BLaER1 (cell line): ENCODE data around the gene TENT5D.

Source experiments
- H3K27ac ChIP-seq: shearing (Covaris generic); formaldehyde crosslinking; 2 replicates; pipeline ENCODE4 v1.8.1; 2022
- H3K27me3 ChIP-seq: shearing (Covaris generic); formaldehyde crosslinking; 2 replicates; pipeline ENCODE4 v1.8.1; 2022
- H3K36me3 ChIP-seq: shearing (Covaris generic); formaldehyde crosslinking; 2 replicates; pipeline ENCODE4 v1.8.1; 2022
- H3K4me1 ChIP-seq: shearing (Covaris generic); formaldehyde crosslinking; 2 replicates; pipeline ENCODE4 v1.8.1; 2022
- H3K4me2 ChIP-seq: shearing (Covaris generic); formaldehyde crosslinking; 2 replicates; pipeline ENCODE4 v1.8.1; 2022
- H3K4me3 ChIP-seq: shearing (Covaris generic); formaldehyde crosslinking; 2 replicates; pipeline ENCODE4 v1.8.1; 2022
- H3K9ac ChIP-seq: shearing (Covaris generic); formaldehyde crosslinking; 2 replicates; pipeline ENCODE4 v1.8.1; 2022
- H3K9me3 ChIP-seq: shearing (Covaris generic); formaldehyde crosslinking; 2 replicates; pipeline ENCODE4 v1.8.1; 2022
- H4K20me1 ChIP-seq: shearing (Covaris generic); formaldehyde crosslinking; 2 replicates; pipeline ENCODE4 v1.8.1; 2022
- Cebpa-rat ChIP-seq: shearing (Covaris generic); IDR thresholded peaks from 2 replicates; pipeline ENCODE4 v1.8.1; 2022

TENT5D gene

GRCh38 chrX:80471582-80471981 lies 51.3 kb downstream of the TENT5D start:
- no peaks in the 10 kb centered on the region for H3K36me3 ChIP-seq
- H3K4me2 ChIP-seq: no peak overlapping the region
- no peaks in the 10 kb centered on the region for H4K20me1 ChIP-seq
- peaks cover 25% of the 10 kb centered on the region for H3K27me3 ChIP-seq
- H3K9ac ChIP-seq: no peak overlapping the region
- no peaks in the 10 kb centered on the region for H3K4me1 ChIP-seq
- peaks cover 12% of the 10 kb centered on the region; the same call in 1 of the 2 replicates for H3K9me3 ChIP-seq
- TF ChIP-seq Cebpa-rat: no peak
- H3K4me3 ChIP-seq: no peak overlapping the region
- no peak overlapping the region for H3K27ac ChIP-seq

- Histone ChIP-seq H3K4me3 (no peak overlapping the region), H3K9ac (no peak overlapping the region), H4K20me1 (no peaks in the 10 kb centered on the region), H3K9me3 (peaks cover 25% of the 10 kb centered on the region), H3K36me3 (no peaks in the 10 kb centered on the region), H3K4me2 (no peak overlapping the region), H3K27ac (no peak overlapping the region), H3K4me1 (no peaks in the 10 kb centered on the region), H3K27me3 (peaks cover 58% of the 10 kb centered on the region)
- TF ChIP-seq Cebpa-rat: no peak
Observed at GRCh38 chrX:80485543-80485942, 65.3 kb downstream of the TENT5D start.

- Histone ChIP-seq H4K20me1 (no peaks in the 10 kb centered on the region), H3K4me2 (no peak overlapping the region), H3K27me3 (peaks cover 50% of the 10 kb centered on the region), H3K9me3 (peaks cover 27% of the 10 kb centered on the region), H3K9ac (no peak overlapping the region), H3K36me3 (no peaks in the 10 kb centered on the region), H3K4me3 (no peak overlapping the region), H3K27ac (no peak overlapping the region), H3K4me1 (no peaks in the 10 kb centered on the region)
- TF ChIP-seq Cebpa-rat: no peak
Observed at GRCh38 chrX:80486299-80486698, 66.1 kb downstream of the TENT5D start.

GRCh38 chrX:80489166-80489565 lies 68.9 kb downstream of the TENT5D start:
- TF ChIP-seq Cebpa-rat: no peak
- Histone ChIP-seq H3K27me3 (peaks cover 28% of the 10 kb centered on the region), H4K20me1 (no peaks in the 10 kb centered on the region), H3K9ac (no peak overlapping the region), H3K27ac (no peak overlapping the region), H3K4me1 (no peaks in the 10 kb centered on the region), H3K4me3 (no peak overlapping the region), H3K36me3 (no peaks in the 10 kb centered on the region), H3K9me3 (peaks cover 27% of the 10 kb centered on the region), H3K4me2 (no peak overlapping the region)
